Brain pericyte (primary cell): ENCODE results near the gene TMIE.

Experiments used
- DNase-seq: peaks from one replicate; pipeline ENCODE4 v3.0.0-alpha.2; 2012; ENCODE audit warnings: low read depth, low spot score

The TMIE gene

DNA sequence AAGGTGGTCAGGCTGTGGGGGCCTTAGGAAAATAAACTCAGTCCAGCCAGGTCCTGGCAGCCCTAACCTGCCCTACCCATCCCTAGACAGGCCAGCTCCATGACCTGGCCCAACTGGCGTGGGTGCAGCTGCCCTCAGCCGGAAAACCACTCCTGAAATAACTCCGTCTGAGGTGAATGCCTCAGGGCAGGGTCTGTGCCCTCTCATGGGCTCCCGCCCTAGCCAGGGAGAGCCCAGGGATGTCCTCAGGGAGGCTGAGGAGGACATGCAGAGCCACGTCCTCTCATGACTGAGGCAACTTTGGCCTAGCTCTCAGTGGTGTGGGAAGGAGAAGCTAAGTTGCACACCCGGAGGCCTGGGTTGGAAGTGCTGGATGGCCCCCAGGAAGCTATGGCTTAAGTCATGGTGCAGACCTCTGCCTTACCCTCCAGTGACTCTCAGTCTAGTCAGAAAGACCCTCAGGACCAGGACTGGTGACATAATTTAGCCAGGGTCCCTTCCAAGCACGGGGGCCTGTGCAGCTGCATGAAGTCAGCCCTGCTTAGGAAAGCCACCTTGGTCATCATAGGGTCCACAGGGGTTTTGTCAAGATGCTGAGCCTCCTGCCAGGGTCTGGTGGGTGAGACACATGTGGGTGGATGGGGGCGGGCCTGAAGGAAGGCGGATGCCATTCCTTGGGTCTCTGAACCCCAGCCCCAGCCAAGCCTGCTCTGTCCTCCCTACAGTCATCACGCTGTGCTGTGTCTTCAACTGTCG, 7.4 kb downstream of the TMIE start:
- DNase-seq = no peak

DNA sequence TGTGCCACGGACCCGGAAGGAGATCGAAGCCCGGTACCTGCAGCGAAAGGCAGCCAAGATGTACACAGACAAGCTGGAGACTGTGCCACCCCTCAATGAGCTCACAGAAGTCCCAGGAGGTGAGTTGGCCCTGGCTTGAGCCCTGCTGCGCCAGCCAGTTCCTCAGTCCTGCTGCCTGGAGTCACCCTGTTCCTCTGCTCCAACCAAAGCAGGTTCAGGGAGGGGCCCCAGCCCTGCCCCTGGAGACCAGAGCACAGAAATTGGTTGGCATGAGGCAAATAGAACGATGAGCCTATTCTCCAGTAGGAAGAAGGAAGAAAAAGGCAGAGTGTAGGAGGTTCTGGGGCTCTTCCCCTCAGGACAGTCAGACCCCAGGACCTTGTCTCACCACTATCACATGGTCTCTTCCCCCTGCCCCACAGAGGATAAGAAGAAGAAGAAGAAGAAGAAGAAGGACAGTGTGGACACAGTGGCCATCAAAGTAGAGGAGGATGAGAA, 8.0 kb downstream of the TMIE start:
- no peak for DNase-seq

DNA sequence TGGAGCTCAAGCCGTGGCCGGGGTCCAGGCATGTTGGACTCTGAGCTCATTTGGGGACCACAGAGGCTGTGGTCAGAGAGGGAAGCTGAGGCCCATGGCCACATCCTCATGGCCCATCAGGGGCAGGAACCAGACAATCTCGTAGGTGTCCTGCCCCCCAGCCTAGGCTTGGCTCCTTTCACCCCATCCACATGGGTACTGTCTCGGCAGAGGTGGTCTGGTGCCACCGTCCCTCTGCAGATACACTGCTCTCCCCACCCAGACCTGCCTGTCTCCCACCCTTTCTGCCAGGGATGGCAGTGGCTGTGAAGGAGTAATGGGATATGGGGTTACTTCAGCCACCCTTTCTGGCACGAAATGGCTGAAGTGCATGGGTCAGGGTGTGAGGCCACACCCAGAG, 8.5 kb downstream of the TMIE start:
- no peak for DNase-seq

DNA sequence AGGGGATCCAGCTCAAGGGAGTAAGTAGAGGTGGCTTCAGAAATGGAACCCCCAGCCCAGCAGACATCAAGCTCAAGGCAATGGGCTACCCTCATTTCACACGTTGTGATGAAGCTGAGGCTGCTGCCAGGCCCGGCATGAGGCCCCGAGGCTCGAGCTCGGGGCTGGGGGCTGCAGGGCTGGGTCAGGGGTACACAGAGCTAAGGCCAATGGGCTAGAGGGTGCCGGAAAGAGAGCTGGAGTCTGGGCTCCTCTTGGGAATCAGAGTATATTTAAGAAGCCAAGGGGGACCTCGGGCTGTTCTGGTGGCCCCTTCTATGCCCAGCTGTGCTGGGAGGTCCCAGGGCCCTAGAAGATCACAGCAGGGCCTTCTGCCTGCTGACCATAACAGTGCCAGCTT, 9.0 kb downstream of the TMIE start:
- DNase-seq = no peak

DNA sequence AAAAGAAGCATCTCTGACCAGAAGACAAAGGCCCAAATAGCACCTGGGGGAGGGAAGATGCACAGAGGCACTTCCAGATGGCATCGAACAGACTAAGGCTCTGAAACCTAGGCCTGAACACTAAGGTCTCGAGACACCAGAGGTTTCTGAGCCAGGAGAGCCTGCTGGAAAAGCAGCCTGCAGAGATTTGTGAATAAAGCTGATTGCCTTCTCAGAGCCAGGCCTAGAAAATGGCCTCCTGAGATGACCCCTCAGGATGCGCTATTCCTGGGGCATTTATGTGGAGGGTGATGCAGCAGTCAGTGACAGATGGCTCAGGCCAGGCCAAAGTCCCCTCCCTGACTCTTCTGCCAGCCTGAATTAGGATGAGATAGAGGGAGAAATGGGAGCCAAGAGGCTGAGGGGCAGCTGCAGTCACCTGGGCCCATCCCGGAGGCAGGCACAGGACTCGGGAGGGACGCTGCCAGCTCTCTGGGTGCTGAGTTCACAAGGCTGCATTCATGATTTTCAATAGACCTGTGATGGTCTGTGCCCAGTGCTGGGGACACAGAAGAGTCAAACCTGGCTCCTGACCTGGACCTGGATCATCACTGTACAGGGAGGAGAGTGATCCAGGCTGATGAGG, 9.6 kb downstream of the TMIE start:
- no peak for DNase-seq

DNA sequence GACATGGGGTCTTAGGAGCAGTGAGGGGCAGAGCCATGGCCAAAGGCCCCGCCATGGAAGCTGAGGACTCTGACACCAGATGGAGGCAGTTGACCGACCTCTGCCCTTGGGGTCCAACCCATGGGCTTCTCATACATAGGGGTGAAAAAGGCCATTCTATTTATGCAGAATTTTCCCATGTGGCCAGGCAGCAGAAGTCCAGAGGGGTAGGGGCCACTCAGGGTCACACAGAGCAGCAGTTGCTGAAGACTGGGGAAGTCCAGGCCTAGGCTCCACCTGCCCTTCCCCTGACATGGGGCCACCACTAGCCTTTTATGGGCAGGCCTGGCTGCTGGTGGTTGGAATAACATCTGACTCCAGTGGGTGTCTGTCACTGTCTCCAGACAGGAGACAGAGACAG, 10.1 kb downstream of the TMIE start:
- no peak for DNase-seq

DNA sequence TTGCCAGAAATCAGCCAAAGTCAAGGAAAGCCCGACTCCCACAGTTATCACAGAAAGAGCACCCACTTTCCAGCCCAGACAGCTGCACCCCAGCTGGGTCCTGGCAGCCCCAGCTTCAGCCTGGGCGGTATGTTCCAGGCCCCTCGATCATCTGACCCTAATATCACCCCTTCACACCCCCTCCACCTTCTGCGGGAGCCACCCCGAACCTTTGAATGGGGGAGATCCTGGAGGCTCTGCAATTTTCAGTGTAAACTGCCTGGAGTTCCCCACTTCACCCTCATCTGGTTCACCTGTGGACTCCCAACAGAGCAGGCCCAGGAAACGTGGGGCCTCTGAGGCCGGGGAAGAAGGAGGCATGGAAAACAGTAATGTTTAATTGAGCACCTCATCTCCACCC, 10.6 kb downstream of the TMIE start:
- DNase-seq = no peak

DNA sequence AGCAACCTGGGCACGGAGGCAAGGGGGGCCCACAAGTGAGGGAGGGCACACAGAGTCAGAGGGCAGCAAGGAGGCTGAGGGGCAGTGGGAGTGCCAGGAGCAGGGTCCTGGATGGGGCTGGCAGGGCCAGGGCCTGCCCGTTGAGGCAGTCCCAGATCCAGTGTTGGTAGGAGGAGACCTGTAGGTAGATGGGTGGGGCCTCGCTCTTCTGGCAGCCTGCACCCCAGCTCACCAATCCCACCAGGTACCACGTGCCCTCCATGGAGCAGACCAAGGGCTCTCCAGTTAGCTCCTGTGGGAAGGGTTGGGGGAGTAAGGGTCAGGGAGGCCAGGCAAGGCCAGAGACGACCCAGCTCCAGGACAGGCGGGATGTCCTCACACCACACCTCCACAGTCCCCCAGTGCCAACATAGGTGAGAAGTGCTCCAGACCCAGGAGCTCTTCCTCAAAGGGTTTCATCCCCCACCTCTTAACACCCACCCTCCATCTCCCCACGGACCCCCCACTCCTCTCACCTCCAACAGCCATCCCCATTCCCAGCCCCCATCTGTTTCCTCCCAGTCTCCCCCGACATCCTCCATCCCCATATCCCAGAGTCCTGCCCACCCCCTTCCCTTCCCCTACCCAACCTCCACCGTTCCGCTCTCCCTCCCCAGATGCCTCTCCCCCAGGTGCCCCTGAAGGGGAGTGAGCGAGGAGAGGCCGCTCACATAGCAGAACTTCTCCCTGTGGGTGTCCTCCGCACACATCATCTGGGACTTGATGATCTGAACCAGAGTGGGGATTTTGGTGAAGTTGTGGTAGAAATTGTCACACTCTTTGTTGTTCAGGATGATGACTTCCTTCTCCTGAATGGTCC, 11.2 kb downstream of the TMIE start:
- no peak for DNase-seq

DNA sequence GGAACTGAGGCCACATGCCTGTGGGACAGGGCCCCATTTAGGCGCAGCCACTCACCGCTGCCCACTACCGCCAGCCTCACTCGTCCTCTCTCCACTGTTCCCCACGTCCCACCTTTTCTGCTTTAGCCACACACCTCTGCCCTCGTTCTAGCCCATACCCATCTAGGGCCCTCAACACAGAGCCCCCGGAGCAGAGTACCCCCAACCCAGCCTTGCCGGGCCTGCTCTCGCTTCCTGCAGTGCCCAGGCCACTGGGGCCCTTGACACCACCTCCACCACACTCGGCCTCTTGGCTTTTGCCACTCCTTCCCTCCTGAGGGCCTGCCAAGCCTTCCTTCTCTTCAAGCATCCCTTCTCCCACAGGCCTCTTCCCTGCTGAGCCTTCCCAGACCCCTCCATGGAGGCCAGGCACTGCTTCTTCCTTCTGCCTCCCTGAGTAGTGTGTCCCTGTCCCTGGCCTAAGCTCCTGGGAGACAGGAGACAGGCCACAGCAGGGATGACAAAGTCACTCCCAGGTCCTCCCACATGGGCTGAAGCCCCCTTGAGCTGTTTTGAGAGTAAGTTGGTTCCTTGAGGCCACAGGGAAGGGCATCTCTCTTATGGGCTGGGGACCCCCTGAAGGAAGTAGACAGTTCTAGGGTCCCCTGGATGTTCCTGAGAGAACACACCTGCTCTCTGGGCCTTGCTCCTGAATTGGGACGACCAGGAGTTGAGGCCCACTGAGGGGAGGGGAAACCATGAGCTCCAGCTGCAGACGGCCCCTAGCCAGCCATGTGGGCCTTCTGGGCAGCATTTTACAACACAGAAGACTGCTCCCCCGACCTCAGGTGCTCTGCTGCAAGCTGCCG, 12.1 kb downstream of the TMIE start:
- no peak for DNase-seq

DNA sequence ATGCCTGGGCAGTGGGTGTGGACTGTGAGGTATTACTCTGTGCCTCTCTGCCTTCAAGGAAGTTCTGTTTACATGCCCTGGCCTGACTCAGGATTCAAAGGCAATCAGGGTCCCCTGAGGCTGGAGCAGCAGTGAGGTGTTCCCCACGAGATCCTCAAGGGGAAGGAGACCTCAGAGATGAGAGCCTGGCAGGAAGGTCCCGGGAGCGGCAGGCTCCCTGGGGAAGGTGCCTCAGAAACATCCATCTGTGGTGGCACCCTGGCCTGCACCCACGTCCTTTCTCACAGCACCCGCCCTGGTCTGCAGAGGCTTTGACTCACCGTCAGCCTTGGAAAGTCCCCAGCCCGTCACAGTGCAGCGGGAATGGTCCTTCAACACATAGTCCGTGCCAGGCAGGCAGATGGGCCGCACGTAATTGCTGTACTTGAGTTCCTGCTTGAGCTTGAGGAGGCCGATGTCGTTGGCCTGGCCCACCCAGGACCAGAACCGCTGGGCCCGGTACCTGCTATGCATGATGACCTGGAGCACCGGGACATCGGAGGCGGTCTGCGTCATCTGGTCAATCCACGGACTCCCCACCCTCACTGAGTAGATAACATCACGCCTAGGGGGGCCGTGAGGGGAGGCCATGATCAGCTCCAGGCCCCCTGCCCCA, 12.8 kb downstream of the TMIE start:
- DNase-seq = no peak

DNA sequence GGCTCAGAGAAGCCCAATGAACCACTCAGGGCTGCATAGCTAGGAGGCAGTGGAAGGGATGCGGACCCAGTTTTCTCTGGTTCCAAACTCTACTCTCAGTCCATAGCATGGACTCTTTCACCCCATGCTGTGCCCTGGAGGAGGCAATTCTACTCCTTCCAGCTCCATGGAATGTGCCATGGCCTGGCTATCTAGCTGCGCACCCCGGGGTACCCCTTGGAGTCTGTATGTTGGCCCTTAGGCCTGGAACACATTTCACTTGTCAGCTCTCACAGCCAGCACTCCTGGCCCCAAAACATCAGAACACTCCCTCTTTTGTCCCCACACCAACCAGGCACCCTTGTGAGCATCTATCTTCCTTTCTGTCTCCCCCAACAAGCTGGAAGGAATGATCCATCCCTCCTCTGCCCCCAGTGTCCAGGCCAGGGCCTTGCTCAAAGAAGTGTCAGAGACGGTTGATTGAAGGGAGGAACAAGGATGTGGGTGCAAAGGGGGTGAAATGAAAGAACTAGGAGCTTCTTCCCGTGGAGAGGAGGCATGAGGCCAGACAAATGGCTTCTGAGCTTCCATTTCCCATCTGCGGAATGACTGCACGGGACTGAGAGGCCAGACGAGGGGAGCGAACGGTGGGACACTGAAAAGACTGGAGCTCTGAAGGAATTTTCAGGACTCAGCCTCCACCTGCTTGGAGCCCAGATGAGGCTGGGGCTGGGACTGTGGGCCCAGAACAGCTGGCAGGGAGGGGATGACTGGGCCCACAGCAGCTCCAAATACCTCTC, 13.7 kb downstream of the TMIE start:
- no peak for DNase-seq

DNA sequence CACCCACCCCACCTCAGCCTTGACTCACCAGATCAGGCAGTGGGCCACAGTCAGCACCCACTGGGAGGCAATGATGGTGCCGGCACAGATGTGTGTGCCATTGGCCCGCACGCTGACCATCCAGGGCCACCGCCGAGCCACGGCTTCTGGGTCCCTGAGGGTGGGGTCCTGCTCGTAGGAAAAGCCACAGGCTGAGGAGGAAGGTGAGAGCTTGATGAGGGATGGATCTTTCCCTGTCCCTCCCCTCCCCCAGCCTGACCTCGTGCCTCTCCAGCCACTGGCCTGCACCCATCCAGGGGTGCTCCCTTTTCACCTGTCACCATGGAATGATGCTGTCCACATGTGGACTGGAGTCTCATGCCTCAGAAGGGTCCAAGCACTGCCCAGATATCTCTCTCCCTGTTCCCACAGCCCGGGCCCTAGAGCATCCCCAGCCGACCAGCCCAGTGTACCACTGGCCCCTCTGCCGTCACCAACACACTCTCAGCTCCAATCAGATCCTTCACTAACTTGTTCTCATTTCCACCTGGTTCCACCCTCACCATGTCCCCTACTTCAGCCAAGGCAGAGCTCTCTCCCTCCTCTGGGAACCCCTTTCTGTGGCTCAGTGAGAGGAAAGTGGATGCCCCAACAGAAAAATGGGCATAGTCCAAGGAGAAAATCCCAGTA, 14.4 kb downstream of the TMIE start:
- DNase-seq = no peak

DNA sequence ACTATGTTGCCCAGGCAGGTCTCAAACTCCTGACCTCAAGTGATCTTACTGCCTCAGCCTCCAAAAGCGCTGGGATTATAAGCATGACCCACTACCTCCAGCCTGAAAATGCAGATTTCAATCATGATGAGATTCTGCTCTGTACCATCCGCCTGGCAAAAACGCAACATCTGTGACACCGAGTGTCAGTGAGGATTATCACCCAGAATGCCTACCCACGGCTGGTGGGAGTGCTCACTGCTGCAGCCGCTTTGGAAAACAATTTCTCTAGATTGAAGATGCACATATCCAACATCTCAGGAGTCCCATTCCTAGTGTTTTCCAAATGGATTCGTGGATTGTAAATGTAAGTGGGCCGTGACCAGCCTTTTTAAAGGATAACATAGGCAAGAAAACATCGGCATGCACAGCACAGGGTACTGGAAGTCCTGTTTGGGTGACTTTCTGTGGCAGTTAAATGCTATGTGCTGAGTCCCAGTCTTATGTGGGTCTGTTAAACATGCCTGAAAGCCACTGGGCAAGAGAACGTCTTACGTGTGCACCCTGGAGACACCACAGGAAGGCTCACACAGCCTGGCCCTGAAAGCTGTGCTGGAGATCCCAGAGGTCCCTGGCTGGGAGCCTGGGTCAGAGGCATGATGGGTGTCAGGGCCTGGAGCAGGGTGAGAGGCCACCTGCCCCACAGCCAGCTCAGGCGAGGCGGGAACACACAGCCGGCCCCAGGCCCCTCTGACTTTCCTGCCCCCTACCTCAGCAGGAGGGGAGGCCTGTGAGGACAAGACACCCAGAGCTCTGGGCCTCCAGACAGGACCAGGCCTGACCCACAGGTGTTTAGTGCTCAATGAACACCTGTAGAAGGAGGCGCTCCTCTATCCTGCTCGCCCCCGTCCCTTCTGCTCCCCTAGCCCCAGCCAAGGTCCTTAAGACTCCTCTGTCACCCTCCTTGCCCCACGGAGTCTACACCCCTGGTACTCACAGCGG, 15.6 kb downstream of the TMIE start:
- DNase-seq = no peak

DNA sequence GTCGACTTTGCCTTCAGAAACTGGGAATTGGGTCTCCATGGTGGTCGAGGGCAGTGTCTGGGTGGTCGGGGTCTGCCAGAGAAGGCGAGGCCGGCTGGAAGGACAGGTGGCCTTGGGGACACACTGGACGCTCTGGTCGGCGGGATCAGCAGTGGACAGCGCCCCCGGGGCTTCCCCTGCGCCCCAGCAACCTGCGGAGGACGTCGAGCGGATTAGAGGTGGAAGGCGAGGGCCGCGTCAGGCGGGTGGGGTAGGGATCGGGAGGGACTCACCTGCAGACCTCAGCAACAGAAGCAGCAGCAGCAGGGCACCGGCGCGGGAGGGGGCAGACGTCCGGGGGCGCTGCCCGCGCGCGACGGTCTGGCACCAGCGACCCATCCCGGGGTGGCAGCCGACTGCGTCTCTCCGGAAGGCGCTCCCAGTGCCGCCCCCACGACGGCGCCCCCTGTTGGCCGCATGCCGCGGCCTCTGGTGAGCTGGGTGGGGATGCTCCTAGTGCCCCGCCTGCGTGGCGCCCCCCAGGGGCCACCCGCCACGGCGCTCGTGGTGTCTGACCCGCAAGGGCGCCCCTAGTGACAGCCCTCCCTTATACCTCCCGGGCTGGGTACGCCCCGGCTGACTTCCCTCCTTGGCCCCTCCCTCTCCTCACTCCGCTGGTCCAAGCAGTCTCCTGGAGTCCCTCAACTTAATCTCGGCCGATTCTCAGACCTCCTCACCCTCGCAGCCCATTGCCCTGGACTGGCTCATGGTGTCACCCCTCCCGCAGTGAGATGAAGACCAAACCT, 16.4 kb downstream of the TMIE start, which contains the start of gene PRSS50:
Gene PRSS50, minus strand, starts transcription at position 423 of the 785 bp plus-strand sequence. Its CDS starts 45 bp downstream, at position 378.
- DNase-seq = no peak

DNA sequence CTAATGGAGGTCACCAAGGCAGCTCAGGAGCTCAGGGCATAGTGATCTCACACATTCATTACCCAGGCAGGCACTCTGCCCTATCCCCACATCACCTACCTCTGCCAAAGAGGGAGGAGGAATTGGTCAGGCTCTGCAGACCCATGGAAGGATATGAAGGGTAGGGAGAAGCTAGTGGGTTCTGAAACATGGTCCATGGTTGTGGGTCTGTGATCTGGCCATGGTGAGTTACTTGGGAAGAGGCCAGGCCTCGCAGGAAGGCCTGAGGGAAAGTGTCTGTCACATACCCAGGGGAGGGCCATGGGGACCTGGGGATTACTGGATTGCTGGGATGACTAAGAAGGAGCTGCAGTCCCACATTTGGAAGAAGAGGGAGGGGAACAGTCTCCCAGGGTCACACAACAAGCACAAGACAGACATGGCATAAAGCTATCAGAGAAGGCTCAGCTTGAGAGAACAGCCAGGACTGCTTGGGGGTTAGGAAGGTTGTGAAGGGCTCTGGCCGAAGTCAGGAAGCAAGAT, 17.9 kb downstream of the TMIE start:
- no peak for DNase-seq

DNA sequence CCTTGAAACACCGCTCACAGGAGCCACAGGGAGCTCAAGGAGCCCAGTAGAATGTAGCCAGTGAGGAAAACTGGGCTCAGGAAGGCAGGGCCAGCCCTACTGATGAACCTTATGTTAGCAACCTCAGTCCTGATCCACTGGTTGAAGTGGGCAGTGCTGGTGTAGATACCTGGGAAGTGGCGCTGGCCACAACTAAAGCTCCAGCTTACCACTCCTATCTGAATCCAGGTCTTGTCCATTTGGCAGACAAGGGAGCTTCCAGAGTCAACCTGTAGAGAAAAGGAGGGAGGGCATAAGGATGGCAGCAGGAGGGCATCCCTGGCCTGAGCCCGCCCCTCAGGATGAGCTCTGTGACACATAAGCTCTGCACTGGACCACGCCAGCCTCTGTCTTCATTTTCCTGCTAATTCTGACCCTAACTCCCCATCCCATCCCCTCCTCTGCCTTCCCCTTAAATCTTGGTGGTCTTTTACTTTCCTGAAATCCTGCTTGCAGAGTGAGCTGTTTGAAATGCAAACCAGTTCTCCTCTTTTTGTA, 18.6 kb downstream of the TMIE start:
- DNase-seq = no peak

DNA sequence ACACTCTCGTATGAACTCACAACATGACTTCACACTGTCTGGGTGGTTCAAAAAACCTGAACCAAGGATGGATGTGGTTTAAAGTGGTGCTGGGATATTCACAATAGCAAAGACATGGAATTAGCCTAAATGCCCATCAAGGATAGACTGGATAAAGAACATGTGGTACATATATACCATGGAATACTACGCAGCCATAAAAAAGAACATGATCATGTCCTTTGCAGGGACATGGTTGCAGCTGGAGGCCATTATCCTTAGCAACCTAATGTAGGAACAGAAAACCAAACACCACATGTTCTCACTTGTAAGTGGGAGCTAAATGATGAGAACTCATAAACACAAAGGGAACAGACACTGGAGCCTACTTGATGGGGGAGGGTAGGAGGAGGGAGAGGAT, 19.8 kb downstream of the TMIE start:
- DNase-seq = no peak
